HepG2 (cell line): ENCODE results near the gene PDCD2L. TPM values are rescaled to one million over a fixed set of nuclear protein-coding genes. Genes with fewer than 3 reads are reported as not detected.

ENCODE experiments used
- ATAC-seq: fragments of 200-7000 bp; cut with Tn5 transposase; 3 replicates; pipeline ENCODE4 v1.9.1; 2020; ENCODE audit warnings: mild to moderate bottlenecking, moderate library complexity
- BruUV-seq: library from RNA; stranded (reverse); fragments of 400-500 nt; replicated peaks from 2 replicates; lab custom pipeline; 2021; lab: Mats Ljungman, UMichigan
- CTCF ChIA-PET: fragments of 300-600 bp; formaldehyde crosslinking; extraction: SDS; loops from one replicate; lab custom pipeline; 2021; ENCODE audit warnings: low total read pairs, inconsistent platforms, low intra/inter-chr PET ratio; lab: Yijun Ruan, JAX
- POLR2A ChIA-PET: fragments of 350-600 bp; sonication (Branson Sonifier 250); formaldehyde crosslinking; loops from one replicate; lab custom pipeline; 2020; ENCODE audit warnings: antibody characterized with exemption, inconsistent platforms; lab: Yijun Ruan, JAX
- DNase-seq: peaks from one replicate; pipeline ENCODE4 v3.0.0-alpha.2; 2015; ENCODE audit warnings: low spot score
- FAIRE-seq: peaks from 3 replicates; lab custom pipeline; 2011; peaks lifted over from hg19 to GRCh38; lab: Jason Lieb, UNC
- H2AFZ ChIP-seq: one replicate; pipeline ENCODE4 v1.6.1; 2011; ENCODE audit warnings: low read length, inconsistent platforms
- H3K27ac ChIP-seq: fragments of 300-600 bp; 3 replicates; pipeline ENCODE4 v1.8.0; 2011; ENCODE audit warnings: mixed run types, mild to moderate bottlenecking, mixed read lengths, low read length, inconsistent platforms; ENCODE audit not compliant: insufficient read depth; ENCODE audit errors: extremely low read length
- H3K27me3 ChIP-seq, 2 experiments: fragments of 200-600 bp in 1 of 2; 2 replicates in 1 of 2; 3 replicates in 1 of 2; pipeline versions ENCODE4 v1.6.0 to v1.8.0; 2011; ENCODE audit warnings: low read length in 2 of 2, mild to moderate bottlenecking in 2 of 2, moderate library complexity in 2 of 2, inconsistent platforms in 1 of 2; ENCODE audit not compliant: insufficient read depth in 2 of 2, control insufficient read depth in 1 of 2
- H3K36me3 ChIP-seq, 2 experiments: fragments of 200-600 bp in 1 of 2; replicated peaks in 1 of 2; 2 replicates in 1 of 2; 3 replicates in 1 of 2; pipeline versions ENCODE4 v1.5.1 to v1.8.0; 2011; ENCODE audit warnings: low read length in 2 of 2, inconsistent platforms in 1 of 2; ENCODE audit not compliant: insufficient read depth in 2 of 2, control insufficient read depth in 1 of 2
- H3K4me1 ChIP-seq: 2 replicates; pipeline ENCODE4 v1.5.1; 2012; ENCODE audit warnings: low read length, inconsistent platforms; ENCODE audit not compliant: insufficient read depth
- H3K4me2 ChIP-seq: 2 replicates; pipeline ENCODE4 v1.6.0; 2011; ENCODE audit warnings: low read depth, low read length, inconsistent platforms
- H3K4me3 ChIP-seq, 3 experiments: fragments of 200-600 bp in 1 of 3; sonication (generic), shearing (Covaris generic) in 1 of 3; replicated peaks in 1 of 3; 2 replicates each; pipeline ENCODE4 v1.5.1; 2011 to 2016; ENCODE audit warnings: low read length in 3 of 3, inconsistent platforms in 2 of 3, low read depth in 2 of 3, mild to moderate bottlenecking in 2 of 3, control low read depth in 1 of 3, mixed read lengths in 1 of 3; ENCODE audit not compliant: insufficient read depth in 1 of 3
- H3K79me2 ChIP-seq: one replicate; pipeline ENCODE4 v1.6.1; 2011; ENCODE audit warnings: low read length, inconsistent platforms; ENCODE audit not compliant: insufficient read depth
- H3K9ac ChIP-seq: 2 replicates; pipeline ENCODE4 v1.6.0; 2011; ENCODE audit warnings: mild to moderate bottlenecking, low read depth, low read length, inconsistent platforms; ENCODE audit not compliant: insufficient read depth
- H3K9me3 ChIP-seq: 2 replicates; pipeline ENCODE4 v1.5.1; 2012; ENCODE audit warnings: mild to moderate bottlenecking, low read length
- H4K20me1 ChIP-seq: 2 replicates; pipeline ENCODE4 v1.6.0; 2011; ENCODE audit warnings: inconsistent platforms, mild to moderate bottlenecking, low read length, moderate library complexity; ENCODE audit not compliant: insufficient read depth
- ARNT ChIP-seq: fragments of 450-650 bp; IDR thresholded peaks from 2 replicates; pipeline ENCODE4 v1.6.1; 2017
- E2F2 ChIP-seq: sonication (generic); formaldehyde crosslinking; IDR thresholded peaks from 2 replicates; pipeline ENCODE4 v1.4.0; 2020; ENCODE audit warnings: missing genetic modification reagents, borderline replicate concordance
- GATAD1 ChIP-seq: IDR thresholded peaks from 2 replicates; pipeline ENCODE4 v1.6.1; 2016; ENCODE audit warnings: missing genetic modification reagents, missing compliant biosample characterization
- GLMP ChIP-seq: sonication (generic); formaldehyde crosslinking; IDR thresholded peaks from 2 replicates; pipeline ENCODE4 v1.9.0; 2021; ENCODE audit warnings: missing genetic modification reagents, mild to moderate bottlenecking, borderline replicate concordance
- HMGXB4 ChIP-seq, 2 experiments: sonication (generic) in 1 of 2; formaldehyde crosslinking in 1 of 2; IDR thresholded peaks; 2 replicates each; pipeline versions ENCODE4 v1.4.0 to v1.6.1; 2018 to 2020; ENCODE audit warnings: missing genetic modification reagents in 2 of 2, borderline replicate concordance in 1 of 2, low read depth in 1 of 2, mild to moderate bottlenecking in 1 of 2, missing biosample characterization in 1 of 2
- NFRKB ChIP-seq: fragments of 450-650 bp; IDR thresholded peaks from 2 replicates; pipeline ENCODE4 v1.6.1; 2017
- POGZ ChIP-seq: sonication (generic); formaldehyde crosslinking; IDR thresholded peaks from 2 replicates; pipeline ENCODE4 v1.4.0; 2020; ENCODE audit warnings: mild to moderate bottlenecking, missing genetic modification reagents
- TEAD3 ChIP-seq: optimal IDR thresholded peaks from 2 replicates; pipeline ENCODE3; 2016; ENCODE audit warnings: borderline replicate concordance
- ZBTB21 ChIP-seq: sonication (generic); formaldehyde crosslinking; IDR thresholded peaks from 2 replicates; pipeline ENCODE4 v1.4.0; 2020; ENCODE audit warnings: missing genetic modification reagents
- ZNF761 ChIP-seq: sonication (generic); formaldehyde crosslinking; conservative IDR thresholded peaks from 2 replicates; pipeline ENCODE4 v1.4.0; 2020; ENCODE audit warnings: mild to moderate bottlenecking, missing genetic modification reagents
- ZNF782 ChIP-seq: sonication (generic); formaldehyde crosslinking; IDR thresholded peaks from 2 replicates; pipeline ENCODE4 v1.4.0; 2020; ENCODE audit warnings: missing genetic modification reagents, mild to moderate bottlenecking, borderline replicate concordance
- WGBS: methylation state at CpG from one replicate; pipeline ENCODE4 v1.1.6; 2017; ENCODE audit warnings: low lambda C conversion rate; 5-methylcytosine and 5-hydroxymethylcytosine counted together
- in situ Hi-C: cut with HindIII; loops from 2 replicates; pipeline ENCODE4 v1.10.0; 2017; ENCODE audit warnings: low pct_unique_long_range_greater_than_20kb; ENCODE audit not compliant: extremely low pct_ligation_motif_present
- intact Hi-C: fragments of 100-400 bp; cut with micrococcal nuclease; formaldehyde crosslinking; loops from one replicate; pipeline ENCODE4 v1.10.0; 2022; ENCODE audit not compliant: unreplicated experiment
- polyA plus RNA-seq, 8 experiments: library from polyadenylated mRNA; depleted of rRNA in 3 of 8; stranded (reverse) in 7 of 8; unstranded in 1 of 8; fragments of >200 nt; fragmentation: Illumina TruSeq in 4 of 8; extraction: Trizol in 4 of 8; gene quantifications; 2 replicates each; pipeline versions ENCODE4 v1.2.1 to v1.2.3, GENCODE V29; 2011 to 2016; ENCODE audit warnings: low read depth in 4 of 8, missing spikeins in 1 of 8, mixed read lengths in 1 of 8; ENCODE audit not compliant: insufficient read depth in 1 of 8
- total RNA-seq, 5 experiments: library from RNA; depleted of rRNA; stranded (reverse); fragments of >200 nt; fragmentation: Illumina TruSeq; extraction: Trizol; gene quantifications; 2 replicates each; pipeline ENCODE4 v1.2.3, GENCODE V29; 2016; ENCODE audit warnings: low read depth in 1 of 5

PDCD2L gene
- total and polyA plus RNA-seq, 2 of the 13 experiments (the other 11 are each of a cell fraction or from before 2014, with no cell fraction given), result 29.3 to 35.2 TPM

- TF ChIP-seq HMGXB4 (CRISPR knock-in tag; IDR thresholded peaks at IDR 0.05; ENCODE audit: borderline replicate concordance in 1 of 2, low read depth in 1 of 2) (no peak), ZNF761 (CRISPR knock-in tag) (no peak), E2F2 (CRISPR knock-in tag) (no peak), NFRKB (no peak), POGZ (no peak), ZNF782 (CRISPR knock-in tag) (no peak)
These were observed 30.5 kb upstream of the PDCD2L start (continued) for GRCh38 chr19:34373601-34374288.

- H3K36me3 ChIP-seq, result peaks cover 34 to 69% of the 10 kb centered on the region in 2 experiments
- no peak overlapping the region for H3K27ac ChIP-seq
- H3K4me2 ChIP-seq, result no peak overlapping the region
- peaks cover 25% of the 10 kb centered on the region for H3K4me1 ChIP-seq
- ChIA-PET POLR2A (interaction anchor here (1.7 kb wide), 1 partner anchor 10 kb away, joined by 4 read pairs; the partner anchor contains the start of gene GPI), CTCF (no interaction called here)
- in situ Hi-C loops, result no loop called here
- no peak for FAIRE-seq
- no TSS peak for BruUV-seq
- ATAC-seq, result peak; percentile 48; the same call in 1 of the 3 replicates
- no peak overlapping the region for H2AFZ ChIP-seq
- intact Hi-C loops, result no loop called here
- no peak overlapping the region for H3K9ac ChIP-seq
- no peaks in the 10 kb centered on the region for H3K9me3 ChIP-seq
- 88% methylated on average over 8 of the region's 8 CpGs for WGBS
- H4K20me1 ChIP-seq, result 0 out of 2 replicates have a peak, but pooled peaks cover 7% of the 10 kb centered on the region
- H3K4me3 ChIP-seq, result no peak overlapping the region
- no peak for DNase-seq
- peaks cover 16% of the 10 kb centered on the region for H3K79me2 ChIP-seq
- no peaks in the 10 kb centered on the region for H3K27me3 ChIP-seq
- TF ChIP-seq TEAD3 (CRISPR knock-in tag) (peak; percentile 55), GATAD1 (no peak), ARNT (no peak), GLMP (CRISPR knock-in tag) (no peak), ZBTB21 (CRISPR knock-in tag) (peak; percentile 64; the same call in 1 of the 2 replicates)
These were observed 28.6 kb upstream of the PDCD2L start for GRCh38 chr19:34375598-34375997.
